Omental fat pad (tissue), 4 donors: ENCODE results near the gene DGKD. TPM values are rescaled to one million over a fixed set of nuclear protein-coding genes. Genes with fewer than 3 reads are reported as not detected.

ENCODE experiments used
- ATAC-seq: fragments of 150-250 bp; one replicate; pipeline ENCODE4 v1.9.1; 2016; ENCODE audit warnings: mild to moderate bottlenecking, moderate library complexity; ENCODE audit not compliant: low FRiP score
- DNase-seq: peaks from one replicate; pipeline ENCODE4 v3.0.0-alpha.2; 2019; ENCODE audit warnings: low spot score
- CTCF ChIP-seq, 3 donors: fragments of 450-650 bp; IDR thresholded peaks; one replicate each; pipeline ENCODE4 v1.5.1; 2016 to 2017; ENCODE audit warnings: antibody characterized with exemption in 3 of 3, mild to moderate bottlenecking in 3 of 3, moderate library complexity in 2 of 3
- total RNA-seq, 4 donors: library from RNA; depleted of rRNA; stranded (reverse); fragments of >200 nt; gene quantifications; one replicate each; pipeline ENCODE4 v1.1.0, GENCODE V29; 2016

Gene DGKD
- total RNA-seq, 4 donors from 2014 or later: 15.3 to 37.5 (median 22.9) TPM

GRCh38 chr2:233458031-233458610 lies 103.8 kb downstream of the DGKD start:
- DNase-seq (no peak), ATAC-seq (no peak)
- TF ChIP-seq CTCF (IDR thresholded peaks at IDR 0.05): no peak

- DNase-seq (no peak), ATAC-seq (no peak)
- TF ChIP-seq CTCF (IDR thresholded peaks at IDR 0.05): no peak
These were observed 104.5 kb downstream of the DGKD start for GRCh38 chr2:233458826-233459225.

- ATAC-seq (no peak), DNase-seq (no peak)
- no peak for TF ChIP-seq CTCF (IDR thresholded peaks at IDR 0.05)
These were observed 105.1 kb downstream of the DGKD start for GRCh38 chr2:233459426-233459825.

GRCh38 chr2:233460726-233461441 lies 106.6 kb downstream of the DGKD start:
- TF ChIP-seq CTCF (IDR thresholded peaks at IDR 0.05): no peak
- DNase-seq (no peak), ATAC-seq (no peak)

GRCh38 chr2:233461481-233461891 lies 107.2 kb downstream of the DGKD start:
- ATAC-seq (no peak), DNase-seq (no peak)
- no peak for TF ChIP-seq CTCF (IDR thresholded peaks at IDR 0.05)

- DNase-seq (no peak), ATAC-seq (no peak)
- no peak for TF ChIP-seq CTCF (IDR thresholded peaks at IDR 0.05)
These were observed 108.0 kb downstream of the DGKD start for GRCh38 chr2:233462202-233462785.
